CD8-positive, alpha-beta memory T cell (primary cell): ENCODE data around the gene UNC45A. TPM values are rescaled to one million over a fixed set of nuclear protein-coding genes. Genes with fewer than 3 reads are reported as not detected.

Experiments used
- CTCF ChIA-PET: fragments of 350-600 bp; sonication (Branson Sonifier 250); formaldehyde crosslinking; loops from one replicate; lab custom pipeline; 2021; ENCODE audit warnings: antibody characterized with exemption; lab: Charles Lee
- POLR2A ChIA-PET: fragments of 350-600 bp; sonication (Branson Sonifier 250); formaldehyde crosslinking; loops from one replicate; lab custom pipeline; 2021; ENCODE audit warnings: antibody characterized with exemption; lab: Charles Lee
- DNase-seq, 5 donors: peaks; one replicate each; pipeline versions ENCODE4 v3.0.0 to v3.0.0-alpha.2; 2020 to 2022; ENCODE audit warnings: mixed read lengths in 1 of 5
- H3K27ac ChIP-seq: one replicate; pipeline ENCODE4 v1.7.0; 2013; ENCODE audit warnings: low read depth, mild to moderate bottlenecking, low read length, moderate library complexity
- H3K27me3 ChIP-seq: 2 replicates; pipeline ENCODE4 v1.7.0; 2013; ENCODE audit warnings: low read length, mild to moderate bottlenecking; ENCODE audit not compliant: insufficient read depth, poor library complexity, severe bottlenecking
- H3K36me3 ChIP-seq: 2 replicates; pipeline ENCODE4 v1.7.0; 2013; ENCODE audit warnings: mild to moderate bottlenecking, low read length, moderate library complexity; ENCODE audit not compliant: insufficient read depth
- H3K4me1 ChIP-seq: 2 replicates; pipeline ENCODE4 v1.7.0; 2013; ENCODE audit warnings: mild to moderate bottlenecking, low read length, moderate library complexity; ENCODE audit not compliant: insufficient read depth
- H3K4me3 ChIP-seq: 2 replicates; pipeline ENCODE4 v1.7.0; 2013; ENCODE audit warnings: mild to moderate bottlenecking, low read length
- H3K9me3 ChIP-seq: 2 replicates; pipeline ENCODE4 v1.7.0; 2013; ENCODE audit warnings: mild to moderate bottlenecking, low read length
- H3K27ac Mint-ChIP-seq, 8 donors: one replicate each; pipeline ENCODE4 v1.8.0; 2020 to 2021; ENCODE audit warnings: mixed read lengths in 8 of 8, mild to moderate bottlenecking in 6 of 8, inconsistent platforms in 3 of 8, moderate library complexity in 3 of 8
- H3K27me3 Mint-ChIP-seq, 2 donors: one replicate each; pipeline ENCODE4 v1.8.0; 2020 to 2021; ENCODE audit warnings: mixed read lengths in 2 of 2, mild to moderate bottlenecking in 1 of 2, moderate library complexity in 1 of 2
- H3K36me3 Mint-ChIP-seq, 3 donors: one replicate each; pipeline ENCODE4 v1.8.0; 2020 to 2021; ENCODE audit warnings: mixed read lengths in 3 of 3, inconsistent platforms in 1 of 3, mild to moderate bottlenecking in 1 of 3
- H3K4me1 Mint-ChIP-seq, 3 donors: one replicate each; pipeline ENCODE4 v1.8.0; 2020 to 2021; ENCODE audit warnings: mixed read lengths in 3 of 3, inconsistent platforms in 1 of 3, mild to moderate bottlenecking in 1 of 3
- H3K4me3 Mint-ChIP-seq, 7 donors: one replicate each; pipeline ENCODE4 v1.8.0; 2020 to 2021; ENCODE audit warnings: mixed read lengths in 7 of 7, mild to moderate bottlenecking in 6 of 7, moderate library complexity in 4 of 7, inconsistent platforms in 2 of 7
- H3K9me3 Mint-ChIP-seq, 5 donors: one replicate each; pipeline ENCODE4 v1.8.0; 2020 to 2022; ENCODE audit warnings: mixed read lengths in 5 of 5, mild to moderate bottlenecking in 3 of 5, moderate library complexity in 2 of 5, inconsistent platforms in 1 of 5
- polyA plus RNA-seq: library from polyadenylated mRNA; unstranded; fragments of 300-500 nt; fragmentation: Illumina TruSeq; gene quantifications from one replicate; pipeline ENCODE4 v1.2.3, GENCODE V29; 2021
- total RNA-seq, 2 experiments: library from RNA; stranded (reverse); gene quantifications; one replicate each; pipeline ENCODE4 v1.2.3, GENCODE V29; 2021

UNC45A gene
- total and polyA plus RNA-seq, 3 experiments from 2014 or later = 68.6 to 78.2 (median 74.6) TPM

DNA sequence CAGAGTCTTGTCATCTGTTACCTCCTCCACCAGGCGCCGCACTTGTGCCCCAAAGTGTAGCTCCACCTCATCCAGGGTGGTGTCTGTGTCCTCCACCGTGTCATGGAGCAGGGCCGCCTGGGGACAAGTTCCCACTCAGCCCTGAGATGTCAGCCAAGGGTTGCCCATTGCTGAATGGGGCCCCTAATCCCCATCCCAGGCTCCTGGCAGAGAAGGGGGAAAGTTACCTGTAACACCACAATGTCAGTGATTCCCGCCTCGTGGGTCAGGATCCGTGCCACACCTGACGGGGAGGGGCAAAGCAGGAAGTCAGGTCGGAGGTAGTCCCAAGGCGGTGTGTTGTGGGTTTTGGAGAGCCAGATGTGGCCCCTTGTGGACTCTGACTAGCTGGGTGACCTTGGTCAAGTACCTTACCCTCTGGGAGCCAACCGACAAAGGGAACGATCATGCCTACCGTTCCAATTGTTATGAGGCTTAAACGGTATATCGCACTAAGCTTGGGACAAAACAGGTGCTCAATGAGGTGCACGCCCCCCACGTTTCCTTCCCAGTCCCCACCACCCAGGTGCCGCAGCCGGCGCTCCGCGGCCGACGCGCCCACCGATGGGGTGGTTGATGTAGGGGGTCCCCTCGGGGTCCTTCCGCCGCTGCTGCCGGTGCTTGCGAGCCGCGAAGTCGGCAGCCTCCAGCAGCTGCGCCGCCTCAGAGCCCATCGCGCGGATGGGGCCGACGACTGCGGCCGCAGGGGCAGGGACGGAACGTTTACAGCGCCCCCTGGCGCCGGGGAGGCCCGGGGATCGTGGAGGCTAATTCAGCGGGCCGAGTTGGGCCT lies 3.0 kb upstream of the UNC45A start, which contains the start of gene HDDC3:
TSS of gene HDDC3 (minus strand) at position 722 of the 832 bp plus-strand sequence. CDS start at position 713, 9 bp downstream.
- H3K27ac ChIP-seq = peak within 1 kb of the TSS; percentile 93
- H3K27me3 ChIP-seq = no peaks in the 10 kb centered on the region
- Mint-ChIP-seq H3K9me3 (no peaks in the 10 kb centered on the region), H3K27me3 (no peaks in the 10 kb centered on the region), H3K4me3 (peak within 1 kb of the TSS; percentile 88 to 99 (median 98)), H3K36me3 (peaks cover 0 to 24% (median 3%) of the 10 kb centered on the region in 3 donors), H3K4me1 (peaks cover 46 to 61% (median 53%) of the 10 kb centered on the region in 3 donors), H3K27ac (peak within 1 kb of the TSS; percentile 95 to 99 (median 98))
- ChIA-PET CTCF (interaction anchor here (0.7 to 9.8 kb wide), 43 partner anchors 10 to 701 kb away, joined by 3 to 251 read pairs (median 5); partner anchors contain the start of genes BLM, CIB1, FES and GDPGP1), POLR2A (interaction anchor here (1.0 to 5.9 kb wide), 9 partner anchors 17 to 931 kb away, joined by 3 to 63 read pairs (median 5); partner anchors contain the start of genes BLM, MAN2A2, NGRN and RCCD1)
- peak; percentile 81 to 91 (median 86) for DNase-seq
- no peaks in the 10 kb centered on the region for H3K9me3 ChIP-seq
- H3K4me3 ChIP-seq = peak within 1 kb of the TSS; percentile 99
- no peaks in the 10 kb centered on the region for H3K36me3 ChIP-seq
- H3K4me1 ChIP-seq = peaks cover 60% of the 10 kb centered on the region

DNA sequence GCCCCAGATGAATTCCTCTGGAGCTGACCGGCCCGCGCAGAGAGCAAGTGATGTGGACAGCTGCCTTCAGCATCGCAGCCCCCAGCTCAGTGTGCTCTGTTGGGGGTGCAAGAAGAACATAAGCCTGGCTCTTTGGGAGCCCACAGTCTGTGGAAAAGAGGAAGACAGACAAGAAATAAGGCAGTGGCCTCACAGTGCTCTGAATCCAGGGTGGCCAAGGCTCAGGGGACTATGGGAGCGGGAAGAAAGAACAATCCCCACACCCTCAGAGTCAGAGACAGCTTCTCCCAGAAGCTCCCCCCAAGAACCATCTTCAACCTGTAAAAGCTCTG lies 2.5 kb upstream of the UNC45A start:
- Mint-ChIP-seq H3K4me3 (peak overlapping the region; percentile 57 to 99 (median 98)), H3K9me3 (no peaks in the 10 kb centered on the region), H3K4me1 (peaks cover 46 to 61% (median 53%) of the 10 kb centered on the region in 3 donors), H3K27me3 (no peaks in the 10 kb centered on the region), H3K36me3 (peaks cover 0 to 24% (median 3%) of the 10 kb centered on the region in 3 donors), H3K27ac (peak overlapping the region; percentile 81 to 99 (median 93))
- ChIA-PET POLR2A (interaction anchor here (0.5 to 5.9 kb wide), 7 partner anchors 17 to 931 kb away, joined by 3 to 63 read pairs (median 5); partner anchors contain the start of genes MAN2A2, NGRN, RCCD1 and ZNF710), CTCF (interaction anchor here (0.9 to 9.8 kb wide), 33 partner anchors 10 to 701 kb away, joined by 3 to 251 read pairs (median 6); partner anchors contain the start of genes BLM, FES, MAN2A2 and NGRN)
- DNase-seq = no peak
- Histone ChIP-seq H3K4me1 (peaks cover 60% of the 10 kb centered on the region), H3K36me3 (no peaks in the 10 kb centered on the region), H3K4me3 (no peak overlapping the region), H3K9me3 (no peaks in the 10 kb centered on the region), H3K27me3 (no peaks in the 10 kb centered on the region), H3K27ac (peak overlapping the region; percentile 93)

DNA sequence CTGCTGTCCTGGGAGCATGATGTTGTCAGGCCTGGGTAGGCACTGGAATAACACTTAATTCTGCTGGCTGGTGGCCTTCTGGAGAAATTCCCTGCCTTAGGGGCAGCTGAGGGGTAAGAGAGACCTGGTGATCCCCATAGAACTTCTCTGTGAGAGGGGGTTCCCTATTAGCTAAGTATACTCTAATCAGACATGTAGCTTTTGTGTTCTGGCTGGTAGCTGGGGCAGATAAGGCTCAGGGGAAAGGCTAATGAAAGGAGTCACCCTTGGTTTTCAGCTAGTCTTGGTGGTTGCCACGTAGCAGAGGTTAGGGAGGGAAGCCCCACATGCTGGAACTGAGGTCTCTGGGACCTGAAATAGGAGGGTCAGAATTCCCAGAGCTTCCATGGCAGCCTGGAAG lies 1.8 kb upstream of the UNC45A start:
- peaks cover 46 to 61% (median 52%) of the 10 kb centered on the region in 3 donors for H3K4me1 Mint-ChIP-seq
- H3K27ac ChIP-seq = no peak overlapping the region

DNA sequence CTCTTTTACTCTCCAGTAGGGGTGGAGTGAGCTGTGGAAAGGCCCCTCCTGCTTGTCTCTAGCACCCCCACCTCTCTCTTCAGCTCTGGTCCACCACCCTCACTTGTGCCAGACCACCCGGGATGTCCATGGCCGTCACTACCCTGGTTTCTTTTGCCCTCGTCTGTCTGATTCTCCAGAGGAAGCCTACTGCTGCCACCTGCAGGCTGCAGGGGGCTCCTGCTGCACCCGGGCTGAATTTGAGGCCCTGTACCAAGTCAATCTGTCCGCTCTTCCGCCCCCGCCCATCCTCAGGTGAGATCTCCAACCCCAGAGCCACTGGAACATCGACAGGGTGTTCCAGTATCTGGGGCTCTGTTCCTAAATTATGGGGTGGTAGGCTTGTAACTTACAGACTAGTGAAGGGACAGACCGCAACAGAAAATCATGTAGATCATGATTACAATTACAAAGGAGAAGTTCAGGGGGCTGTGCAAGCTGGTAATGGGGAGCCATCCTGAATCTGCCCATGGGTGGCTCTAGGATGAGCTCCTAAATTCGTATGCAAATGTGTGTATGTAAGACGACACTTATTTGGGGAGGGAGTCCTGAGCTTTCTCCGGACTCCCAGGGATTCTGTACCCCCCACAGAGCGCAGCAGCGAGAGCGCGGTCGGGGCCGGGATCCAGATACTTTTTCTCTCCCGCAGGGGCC lies 683 bp upstream of the UNC45A start:
- Histone ChIP-seq H3K4me3 (peak overlapping the region; percentile 66), H3K4me1 (peaks cover 55% of the 10 kb centered on the region), H3K27ac (peak overlapping the region; percentile 53), H3K27me3 (no peaks in the 10 kb centered on the region), H3K9me3 (no peaks in the 10 kb centered on the region), H3K36me3 (peaks cover 3% of the 10 kb centered on the region)
- ChIA-PET CTCF (interaction anchor here (0.7 to 9.8 kb wide), 23 partner anchors 8 to 701 kb away, joined by 3 to 251 read pairs (median 6); partner anchors contain the start of genes CIB1, GDPGP1, MAN2A2 and RCCD1), POLR2A (interaction anchor here (0.5 to 2.5 kb wide), 9 partner anchors 9 to 547 kb away, joined by 3 to 25 read pairs (median 4); partner anchors contain the start of genes BLM, IQGAP1, MAN2A2 and RCCD1)
- Mint-ChIP-seq H3K4me1 (peaks cover 41 to 59% (median 45%) of the 10 kb centered on the region in 3 donors), H3K27me3 (no peaks in the 10 kb centered on the region), H3K27ac (peak overlapping the region; percentile 91 to 99 (median 96)), H3K4me3 (peak overlapping the region; percentile 88 to 97 (median 89)), H3K36me3 (peaks cover 0 to 34% (median 3%) of the 10 kb centered on the region in 3 donors), H3K9me3 (no peaks in the 10 kb centered on the region)
- DNase-seq = peak; percentile 75 to 89 (median 78)

More for the DNA sequence above, 1.8 kb upstream of the UNC45A start:
- Mint-ChIP-seq H3K4me3 (peak overlapping the region in 6 of 7 donors; percentile 29 to 88 (median 53)), H3K36me3 (peaks cover 0 to 29% (median 3%) of the 10 kb centered on the region in 3 donors), H3K27me3 (no peaks in the 10 kb centered on the region), H3K9me3 (no peaks in the 10 kb centered on the region), H3K27ac (peak overlapping the region in 7 of 8 donors; percentile 40 to 97 (median 79))
- H3K4me1 ChIP-seq = peaks cover 60% of the 10 kb centered on the region
- ChIA-PET POLR2A (interaction anchor here (1.2 to 5.9 kb wide), 2 partner anchors 31 to 932 kb away, joined by 5 to 63 read pairs; partner anchors contain the start of genes MAN2A2 and ZNF710), CTCF (interaction anchor here (0.9 to 9.8 kb wide), 20 partner anchors 9 to 702 kb away, joined by 3 to 251 read pairs (median 11); partner anchors contain the start of genes BLM, FES, MAN2A2 and RCCD1)
- no peak overlapping the region for H3K4me3 ChIP-seq
- H3K27me3 ChIP-seq = no peaks in the 10 kb centered on the region
- H3K36me3 ChIP-seq = no peaks in the 10 kb centered on the region
- no peak for DNase-seq
- no peaks in the 10 kb centered on the region for H3K9me3 ChIP-seq

DNA sequence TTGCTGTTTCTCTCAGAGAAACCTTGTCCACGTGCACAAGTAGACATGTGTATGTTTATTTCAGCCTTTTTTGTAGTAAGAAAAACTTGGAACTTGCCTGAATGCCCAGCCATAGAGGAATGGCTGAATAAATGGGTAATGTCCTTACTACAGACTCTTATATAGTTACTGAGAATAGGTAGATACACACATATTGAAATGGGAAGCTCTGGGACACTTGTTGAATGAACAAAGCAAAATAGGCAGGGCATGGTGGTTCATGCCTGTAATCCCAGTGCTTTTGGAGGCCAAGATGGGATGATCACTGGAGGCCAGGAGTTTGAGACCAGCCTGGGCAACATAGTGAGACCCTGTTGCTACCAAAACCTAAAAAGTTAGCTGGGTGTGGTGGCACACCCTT lies 1.7 kb downstream of the UNC45A start:
- peaks cover 22 to 36% (median 24%) of the 10 kb centered on the region in 3 donors for H3K4me1 Mint-ChIP-seq
- H3K27me3 ChIP-seq = no peaks in the 10 kb centered on the region
- H3K9me3 Mint-ChIP-seq = no peaks in the 10 kb centered on the region
- POLR2A ChIA-PET = no interaction called here
- H3K4me3 Mint-ChIP-seq = peak overlapping the region; percentile 88 to 97 (median 89)
- peaks cover 39% of the 10 kb centered on the region for H3K4me1 ChIP-seq
- no peak overlapping the region for H3K27ac ChIP-seq
- H3K4me3 ChIP-seq = no peak overlapping the region
- DNase-seq = no peak
- peaks cover 0 to 48% (median 9%) of the 10 kb centered on the region in 3 donors for H3K36me3 Mint-ChIP-seq
- CTCF ChIA-PET = interaction anchor here (1.0 to 9.8 kb wide), 2 partner anchors 10 to 18 kb away, joined by 3 to 158 read pairs; partner anchors contain the start of gene RCCD1
- H3K36me3 ChIP-seq = peaks cover 22% of the 10 kb centered on the region
- H3K9me3 ChIP-seq = no peaks in the 10 kb centered on the region
- H3K27me3 Mint-ChIP-seq = no peaks in the 10 kb centered on the region
- peak overlapping the region in 3 of 8 donors; percentile 77 to 99 (median 97) for H3K27ac Mint-ChIP-seq

DNA sequence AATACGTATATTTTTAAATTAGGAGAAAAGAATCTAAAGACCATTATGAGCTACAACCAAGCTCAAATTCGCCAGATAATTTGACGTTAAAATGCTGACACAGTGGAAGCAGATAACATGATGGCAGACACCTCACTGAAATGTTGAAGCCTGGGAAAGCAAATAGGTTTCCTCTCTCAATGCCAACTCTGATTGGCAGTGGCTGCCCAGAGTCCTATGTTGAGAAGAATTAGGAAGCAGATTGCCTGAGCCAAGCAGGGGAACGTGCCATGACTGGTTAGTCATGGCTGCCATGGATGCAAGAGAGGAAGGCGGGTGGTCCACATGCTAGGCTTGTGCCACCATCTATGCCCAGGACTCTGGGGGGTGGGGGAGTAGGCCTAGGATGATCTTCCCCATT lies 3.2 kb downstream of the UNC45A start:
- Histone ChIP-seq H3K4me3 (no peak overlapping the region), H3K27me3 (no peaks in the 10 kb centered on the region), H3K9me3 (no peaks in the 10 kb centered on the region), H3K27ac (no peak overlapping the region), H3K36me3 (peaks cover 35% of the 10 kb centered on the region), H3K4me1 (peaks cover 31% of the 10 kb centered on the region)
- ChIA-PET POLR2A (no interaction called here), CTCF (interaction anchor here (9.8 kb wide), 1 partner anchor 17 kb away, joined by 158 read pairs; the partner anchor contains the start of gene RCCD1)
- Mint-ChIP-seq H3K4me3 (no peak overlapping the region), H3K4me1 (peaks cover 18 to 30% (median 19%) of the 10 kb centered on the region in 3 donors), H3K27ac (no peak overlapping the region), H3K27me3 (no peaks in the 10 kb centered on the region), H3K9me3 (no peaks in the 10 kb centered on the region), H3K36me3 (peaks cover 0 to 61% (median 9%) of the 10 kb centered on the region in 3 donors)
- no peak for DNase-seq

DNA sequence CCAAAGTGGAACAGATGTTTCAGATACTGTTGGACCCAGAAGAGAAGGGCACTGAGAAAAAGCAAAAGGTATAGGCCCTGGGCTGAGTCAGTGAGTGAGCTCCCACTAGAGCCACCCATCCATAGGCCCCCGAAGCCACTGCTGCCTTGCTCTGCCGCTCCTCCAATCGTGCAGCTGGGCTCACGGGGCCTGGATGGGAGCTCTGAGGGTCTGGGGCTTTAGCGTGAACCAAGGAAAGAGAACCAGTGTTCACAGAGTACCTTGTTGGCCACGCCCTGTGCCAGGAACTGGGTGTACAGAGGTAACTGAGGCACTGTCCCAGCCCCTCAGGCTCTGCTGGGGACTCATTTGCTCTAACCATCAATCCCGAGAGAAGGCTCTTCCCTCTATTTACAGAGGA lies 4.7 kb downstream of the UNC45A start:
- no peaks in the 10 kb centered on the region for H3K9me3 ChIP-seq
- Mint-ChIP-seq H3K27me3 (no peaks in the 10 kb centered on the region), H3K36me3 (peaks cover 0 to 74% (median 9%) of the 10 kb centered on the region in 3 donors), H3K27ac (no peak overlapping the region), H3K4me3 (no peak overlapping the region), H3K4me1 (peaks cover 11 to 20% (median 12%) of the 10 kb centered on the region in 3 donors), H3K9me3 (no peaks in the 10 kb centered on the region)
- POLR2A ChIA-PET = no interaction called here
- CTCF ChIA-PET = interaction anchor here (1.3 to 1.7 kb wide), 3 partner anchors 14 to 93 kb away, joined by 3 to 4 read pairs (median 4); no protein-coding TSS in a partner anchor
- H3K27ac ChIP-seq = no peak overlapping the region
- DNase-seq = no peak
- H3K4me3 ChIP-seq = no peak overlapping the region
- peaks cover 16% of the 10 kb centered on the region for H3K4me1 ChIP-seq
- peaks cover 47% of the 10 kb centered on the region for H3K36me3 ChIP-seq
- no peaks in the 10 kb centered on the region for H3K27me3 ChIP-seq
